Esophagus muscularis mucosa (tissue), 4 donors: ENCODE measurements around the gene MBTPS1.

Experiments used
- EP300 ChIP-seq: sonication (generic); formaldehyde crosslinking; IDR thresholded peaks from one replicate; pipeline ENCODE4 v1.6.1; 2017; ENCODE audit warnings: antibody characterized with exemption
- POLR2A ChIP-seq: fragments of 450-650 bp; IDR thresholded peaks from one replicate; pipeline ENCODE4 v1.6.1; 2017; ENCODE audit warnings: antibody characterized with exemption, moderate library complexity, mild to moderate bottlenecking, low read depth
- TF ChIP-seq, protein P1 (sequence below), 3 experiments: fragments of 200-600 bp in 2 of 3; fragments of 450-650 bp in 1 of 3; sonication (generic) in 2 of 3; IDR thresholded peaks; one replicate each; pipeline ENCODE4 v1.5.1; 2017 to 2019; ENCODE audit warnings: antibody characterized with exemption in 3 of 3, mild to moderate bottlenecking in 2 of 3, moderate library complexity in 1 of 3

DNA sequence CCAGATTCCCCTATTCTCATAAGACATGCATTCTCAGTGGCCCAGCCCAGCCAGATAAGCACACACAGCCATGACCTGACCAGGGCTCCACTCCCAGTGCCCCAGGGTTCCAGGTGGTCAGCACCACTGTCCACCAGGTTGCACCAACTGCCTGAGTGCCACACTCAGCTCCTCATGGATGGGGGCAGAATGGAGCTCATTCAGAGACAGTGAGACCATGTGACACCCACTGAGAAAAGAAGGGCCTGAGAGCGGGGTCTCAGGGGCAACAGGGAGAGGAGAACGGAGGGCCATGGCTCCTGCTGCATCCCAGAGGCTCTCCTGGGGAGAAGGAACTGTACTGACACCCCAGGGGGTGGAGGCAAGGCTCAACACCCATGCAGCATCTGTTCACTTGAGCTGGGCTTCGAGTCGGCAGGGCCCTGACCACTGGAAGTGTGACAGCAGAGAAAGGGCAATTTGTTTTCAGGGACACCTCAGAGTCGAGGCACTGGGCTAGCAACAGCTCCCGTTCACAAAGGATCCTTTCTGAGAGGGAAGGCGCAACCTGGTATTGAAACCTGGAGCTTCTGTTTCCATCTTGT, 55.4 kb downstream of the MBTPS1 start:
- TF ChIP-seq EP300 (no peak), POLR2A (no peak)
- TF ChIP-seq, protein P1, sequence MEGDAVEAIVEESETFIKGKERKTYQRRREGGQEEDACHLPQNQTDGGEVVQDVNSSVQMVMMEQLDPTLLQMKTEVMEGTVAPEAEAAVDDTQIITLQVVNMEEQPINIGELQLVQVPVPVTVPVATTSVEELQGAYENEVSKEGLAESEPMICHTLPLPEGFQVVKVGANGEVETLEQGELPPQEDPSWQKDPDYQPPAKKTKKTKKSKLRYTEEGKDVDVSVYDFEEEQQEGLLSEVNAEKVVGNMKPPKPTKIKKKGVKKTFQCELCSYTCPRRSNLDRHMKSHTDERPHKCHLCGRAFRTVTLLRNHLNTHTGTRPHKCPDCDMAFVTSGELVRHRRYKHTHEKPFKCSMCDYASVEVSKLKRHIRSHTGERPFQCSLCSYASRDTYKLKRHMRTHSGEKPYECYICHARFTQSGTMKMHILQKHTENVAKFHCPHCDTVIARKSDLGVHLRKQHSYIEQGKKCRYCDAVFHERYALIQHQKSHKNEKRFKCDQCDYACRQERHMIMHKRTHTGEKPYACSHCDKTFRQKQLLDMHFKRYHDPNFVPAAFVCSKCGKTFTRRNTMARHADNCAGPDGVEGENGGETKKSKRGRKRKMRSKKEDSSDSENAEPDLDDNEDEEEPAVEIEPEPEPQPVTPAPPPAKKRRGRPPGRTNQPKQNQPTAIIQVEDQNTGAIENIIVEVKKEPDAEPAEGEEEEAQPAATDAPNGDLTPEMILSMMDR (IDR thresholded peaks at IDR 0.05): no peak
